SK-N-SH (cell line): ENCODE data around the gene LHX4. TPM values are rescaled to one million over a fixed set of nuclear protein-coding genes. Genes with fewer than 3 reads are reported as not detected.
A peak's percentile ranks its signal among the peaks of the same experiment; 100 is the strongest.

Experiments
- CTCF ChIA-PET: fragments of 300-600, 350-600 bp; formaldehyde crosslinking; extraction: SDS; loops from one replicate; lab custom pipeline; 2021; lab: Yijun Ruan, JAX
- POLR2A ChIA-PET: fragments of 350-600 bp; sonication (Branson Sonifier 250); formaldehyde crosslinking; extraction: SDS; loops from one replicate; lab custom pipeline; 2020; ENCODE audit warnings: antibody characterized with exemption, inconsistent platforms; lab: Yijun Ruan, JAX
- DNase-seq: peaks from one replicate; pipeline ENCODE4 v3.0.0; 2012
- H2AFZ ChIP-seq: fragments of 200-600 bp; sonication (generic); 2 replicates; pipeline ENCODE4 v1.8.1; 2016; ENCODE audit warnings: antibody characterized with exemption, mild to moderate bottlenecking, low read depth
- H3F3A ChIP-seq: fragments of 200-600 bp; sonication (generic); replicated peaks from 2 replicates; pipeline ENCODE3; 2016; ENCODE audit warnings: antibody characterized with exemption, mild to moderate bottlenecking; ENCODE audit not compliant: insufficient read depth
- H3K27ac ChIP-seq, 2 experiments: fragments of 200-500 bp in 1 of 2; fragments of 200-600 bp in 1 of 2; sonication (Bioruptor generic) in 1 of 2; sonication (generic), shearing (Covaris generic) in 1 of 2; 2 replicates each; pipeline versions ENCODE4 v1.5.1 to v1.6.1; 2014 to 2016; ENCODE audit warnings: low read depth in 2 of 2, inconsistent platforms in 1 of 2, low read length in 1 of 2, mild to moderate bottlenecking in 1 of 2, mixed read lengths in 1 of 2
- H3K27me3 ChIP-seq: fragments of 200-600 bp; sonication (generic), shearing (Covaris generic); 2 replicates; pipeline ENCODE4 v1.6.1; 2016; ENCODE audit warnings: mixed run types; ENCODE audit not compliant: insufficient read depth
- H3K36me3 ChIP-seq, 2 experiments: fragments of 200-500 bp in 1 of 2; fragments of 200-600 bp in 1 of 2; sonication (Bioruptor generic) in 1 of 2; sonication (generic) in 1 of 2; replicated peaks in 1 of 2; 2 replicates each; pipeline versions ENCODE3 to v1.5.1; 2014 to 2016; ENCODE audit warnings: low read length in 1 of 2, mild to moderate bottlenecking in 1 of 2; ENCODE audit not compliant: insufficient read depth in 2 of 2, control insufficient read depth in 1 of 2
- H3K4me1 ChIP-seq, 2 experiments: fragments of 200-500 bp in 1 of 2; fragments of 200-600 bp in 1 of 2; sonication (Bioruptor generic) in 1 of 2; sonication (generic), shearing (Covaris generic) in 1 of 2; 2 replicates each; pipeline versions ENCODE4 v1.5.1 to v1.6.1; 2014 to 2016; ENCODE audit warnings: low read depth in 1 of 2, low read length in 1 of 2, mixed run types in 1 of 2; ENCODE audit not compliant: insufficient read depth in 2 of 2, control insufficient read depth in 1 of 2
- H3K4me2 ChIP-seq: fragments of 200-600 bp; sonication (generic), shearing (Covaris generic); 2 replicates; pipeline ENCODE4 v1.6.1; 2017; ENCODE audit warnings: mixed run types
- H3K4me3 ChIP-seq, 2 experiments: fragments of 200-500 bp in 1 of 2; fragments of 200-600 bp in 1 of 2; sonication (Bioruptor generic) in 1 of 2; sonication (generic), shearing (Covaris generic) in 1 of 2; 2 replicates each; pipeline versions ENCODE4 v1.5.1 to v1.8.1; 2014 to 2016; ENCODE audit warnings: low read depth in 2 of 2, inconsistent platforms in 1 of 2, low read length in 1 of 2, mild to moderate bottlenecking in 1 of 2, mixed read lengths in 1 of 2, moderate library complexity in 1 of 2
- H3K79me2 ChIP-seq: fragments of 200-600 bp; sonication (generic); 2 replicates; pipeline ENCODE4 v1.8.1; 2017; ENCODE audit warnings: mild to moderate bottlenecking; ENCODE audit not compliant: insufficient read depth
- H3K9ac ChIP-seq: fragments of 200-600 bp; sonication (generic); 2 replicates; pipeline ENCODE4 v1.6.1; 2017; ENCODE audit warnings: mixed run types
- H3K9me2 ChIP-seq: fragments of 200-600 bp; sonication (generic); 2 replicates; pipeline ENCODE4 v1.6.1; 2017; ENCODE audit warnings: mixed run types
- H3K9me3 ChIP-seq: fragments of 200-600 bp; sonication (generic); 2 replicates; pipeline ENCODE4 v1.6.1; 2017; ENCODE audit warnings: mixed run types, mild to moderate bottlenecking, moderate library complexity
- H4K20me1 ChIP-seq: fragments of 200-600 bp; sonication (generic); 2 replicates; pipeline ENCODE4 v1.6.1; 2017; ENCODE audit warnings: mild to moderate bottlenecking, mixed run types; ENCODE audit not compliant: insufficient read depth
- CHD2 ChIP-seq: fragments of 150-350 bp; IDR thresholded peaks from 2 replicates; pipeline ENCODE4 v1.6.1; 2018; ENCODE audit warnings: low read length; ENCODE audit not compliant: partially characterized antibody
- ELF1 ChIP-seq: IDR thresholded peaks from 2 replicates; pipeline ENCODE4 v1.4.0; 2012
- FOSL2 ChIP-seq: IDR thresholded peaks from 2 replicates; pipeline ENCODE4 v1.4.0; 2012; ENCODE audit warnings: low read depth, mild to moderate bottlenecking, moderate library complexity, borderline replicate concordance
- FOXJ3 ChIP-seq: sonication (generic); formaldehyde crosslinking; IDR thresholded peaks from 2 replicates; pipeline ENCODE4 v1.5.1; 2020; ENCODE audit warnings: mild to moderate bottlenecking, missing genetic modification reagents
- GABPA ChIP-seq: IDR thresholded peaks from 2 replicates; pipeline ENCODE4 v1.4.0; 2012; ENCODE audit warnings: low read depth, mild to moderate bottlenecking
- GATA2 ChIP-seq: sonication (generic); formaldehyde crosslinking; IDR thresholded peaks from 2 replicates; pipeline ENCODE4 v1.5.0; 2020; ENCODE audit warnings: mild to moderate bottlenecking, missing genetic modification reagents
- JUND ChIP-seq: IDR thresholded peaks from 2 replicates; pipeline ENCODE4 v1.4.0; 2012
- NFIC ChIP-seq: IDR thresholded peaks from 2 replicates; pipeline ENCODE4 v1.4.0; 2012; ENCODE audit warnings: borderline replicate concordance
- NRF1 ChIP-seq: IDR thresholded peaks from 2 replicates; pipeline ENCODE4 v1.6.1; 2012; ENCODE audit warnings: low read depth, mild to moderate bottlenecking, low read length
- POLR2AphosphoS5 ChIP-seq: IDR thresholded peaks from 2 replicates; pipeline ENCODE4 v1.6.1; 2012; ENCODE audit warnings: low read depth, low read length
- RAD21 ChIP-seq: IDR thresholded peaks from 2 replicates; pipeline ENCODE4 v1.6.1; 2012; ENCODE audit warnings: mild to moderate bottlenecking, low read length
- SIN3A ChIP-seq: IDR thresholded peaks from 2 replicates; pipeline ENCODE4 v1.6.1; 2012; ENCODE audit warnings: low read depth, mild to moderate bottlenecking, low read length, moderate library complexity, borderline replicate concordance
- TAF1 ChIP-seq: IDR thresholded peaks from 2 replicates; pipeline ENCODE4 v1.6.1; 2012; ENCODE audit warnings: low read depth, mild to moderate bottlenecking, low read length, moderate library complexity, borderline replicate concordance
- TCF12 ChIP-seq: IDR thresholded peaks from 2 replicates; pipeline ENCODE4 v1.4.0; 2012
- YY1 ChIP-seq: IDR thresholded peaks from 2 replicates; pipeline ENCODE4 v1.4.0; 2012; ENCODE audit warnings: low read depth, mild to moderate bottlenecking
- WGBS: methylation state at CpG from one replicate; pipeline ENCODE4 v1.1.6; 2017; ENCODE audit warnings: low lambda C conversion rate; 5-methylcytosine and 5-hydroxymethylcytosine counted together
- polyA plus RNA-seq, 3 experiments: library from polyadenylated mRNA; depleted of rRNA; stranded (reverse); fragments of >200 nt; gene quantifications; 2 replicates each; pipeline ENCODE4 v1.2.3, GENCODE V29; 2012
- TF ChIP-seq, protein P1 (sequence below): fragments of 150-350 bp; IDR thresholded peaks from 2 replicates; pipeline ENCODE4 v1.6.1; 2016; ENCODE audit warnings: mild to moderate bottlenecking, low read depth, low read length
- TF ChIP-seq, protein P2 (sequence below): IDR thresholded peaks from 2 replicates; pipeline ENCODE4 v1.4.0; 2012; ENCODE audit warnings: low read depth, borderline replicate concordance
- TF ChIP-seq, protein P3 (sequence below): IDR thresholded peaks from 2 replicates; pipeline ENCODE4 v1.6.1; 2012; ENCODE audit warnings: mild to moderate bottlenecking, low read depth, low read length, moderate library complexity
- TF ChIP-seq, protein P4 (sequence below): fragments of 200-600 bp; sonication (generic); IDR thresholded peaks from 2 replicates; pipeline ENCODE4 v1.6.1; 2017; ENCODE audit warnings: antibody characterized with exemption, mild to moderate bottlenecking, moderate library complexity

LHX4 gene
- polyA plus RNA-seq, 1 of the 3 experiments (the other 2 are of a cell fraction) = not detected

DNA sequence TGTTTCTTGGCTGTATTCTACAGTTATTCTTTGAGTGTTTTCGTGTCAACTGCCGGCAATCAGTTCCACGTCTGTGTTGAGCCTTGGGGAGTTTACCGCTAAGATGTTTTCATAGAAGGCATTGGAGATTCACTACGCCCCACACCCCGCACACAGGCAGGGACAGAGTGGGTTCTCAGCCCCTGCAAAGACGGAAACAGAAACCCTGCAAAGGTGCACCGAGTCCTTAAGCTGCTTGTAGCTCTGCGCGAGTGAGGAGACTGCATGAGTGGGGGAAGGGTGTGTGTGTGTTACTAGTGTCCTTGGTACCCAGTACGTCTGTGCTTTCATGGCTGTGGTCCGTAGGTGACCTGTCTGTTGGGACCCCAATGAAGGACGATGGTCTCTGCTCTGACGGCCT is 1.9 kb downstream of the LHX4 start:
- Histone ChIP-seq H3K79me2 (no peaks in the 10 kb centered on the region), H3K4me3 (peak overlapping the region in 1 of 2 experiments; percentile 62; a peak in 1 of 4 replicates), H2AFZ (no peak overlapping the region), H3K27ac (no peak overlapping the region), H4K20me1 (peaks cover 7% of the 10 kb centered on the region), H3K4me2 (peak overlapping the region; percentile 90), H3K27me3 (peaks cover 87% of the 10 kb centered on the region), H3K36me3 (no peaks in the 10 kb centered on the region), H3F3A (peaks cover 8% of the 10 kb centered on the region), H3K9me3 (no peaks in the 10 kb centered on the region), H3K4me1 (peaks cover 0 to 25% of the 10 kb centered on the region in 2 experiments; a peak in 1 of 4 replicates), H3K9ac (no peak overlapping the region), H3K9me2 (no peaks in the 10 kb centered on the region)
- TF ChIP-seq TCF12 = no peak
- ChIA-PET POLR2A (no interaction called here), CTCF (interaction anchor here (0.7 to 3.8 kb wide), 9 partner anchors 15 to 645 kb away, joined by 3 to 17 read pairs (median 5); no protein-coding TSS in a partner anchor)
- 11% methylated on average over 14 of the region's 14 CpGs for WGBS
- DNase-seq = no peak

DNA sequence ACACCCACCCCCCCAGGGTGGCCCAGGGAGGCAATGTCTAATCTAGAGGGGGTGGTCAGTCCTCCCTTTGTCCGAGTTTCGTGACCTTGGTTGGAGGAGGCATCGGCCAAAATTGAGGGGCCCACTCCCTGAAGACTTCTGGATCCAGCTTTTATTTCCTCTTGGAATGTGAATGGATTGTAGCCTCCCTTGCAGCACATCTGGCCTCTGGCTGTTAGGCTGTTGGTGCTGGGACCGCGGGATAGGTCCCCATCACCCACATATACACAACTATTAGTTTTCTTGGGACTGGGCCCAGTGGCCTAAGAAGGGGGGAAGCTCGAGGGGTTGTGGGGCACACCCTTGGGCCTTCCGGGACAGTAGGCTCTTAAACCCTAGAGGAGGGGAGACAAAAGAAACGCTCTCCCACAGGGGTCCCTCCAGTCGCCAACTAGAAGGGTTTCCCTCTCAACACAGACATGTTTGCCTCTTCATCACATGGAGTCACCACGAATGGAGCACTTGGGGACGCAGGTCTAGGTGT is 2.5 kb downstream of the LHX4 start:
- Histone ChIP-seq H3K9me2 (no peaks in the 10 kb centered on the region), H3K79me2 (no peaks in the 10 kb centered on the region), H3K27ac (no peak overlapping the region), H3K9ac (no peak overlapping the region), H4K20me1 (peaks cover 7% of the 10 kb centered on the region), H2AFZ (no peak overlapping the region), H3K4me3 (no peak overlapping the region), H3F3A (peaks cover 3% of the 10 kb centered on the region), H3K36me3 (no peaks in the 10 kb centered on the region), H3K9me3 (no peaks in the 10 kb centered on the region), H3K4me1 (peaks cover 0 to 25% of the 10 kb centered on the region in 2 experiments; a peak in 1 of 4 replicates), H3K27me3 (peaks cover 94% of the 10 kb centered on the region), H3K4me2 (no peak overlapping the region)
- ChIA-PET CTCF (interaction anchor here (0.7 to 3.8 kb wide), 6 partner anchors 15 to 182 kb away, joined by 3 to 17 read pairs (median 9); no protein-coding TSS in a partner anchor), POLR2A (interaction anchor here (0.5 kb wide), 1 partner anchor 786 kb away, joined by 3 read pairs; no protein-coding TSS in a partner anchor)
- no peak for DNase-seq
- WGBS = 40% methylated on average over 8 of the region's 11 CpGs
- no peak for TF ChIP-seq SIN3A
- TF ChIP-seq GATA2 (CRISPR knock-in tag) = no peak
- TF ChIP-seq FOSL2 = no peak
- no peak for TF ChIP-seq TAF1
- TF ChIP-seq, protein P1, sequence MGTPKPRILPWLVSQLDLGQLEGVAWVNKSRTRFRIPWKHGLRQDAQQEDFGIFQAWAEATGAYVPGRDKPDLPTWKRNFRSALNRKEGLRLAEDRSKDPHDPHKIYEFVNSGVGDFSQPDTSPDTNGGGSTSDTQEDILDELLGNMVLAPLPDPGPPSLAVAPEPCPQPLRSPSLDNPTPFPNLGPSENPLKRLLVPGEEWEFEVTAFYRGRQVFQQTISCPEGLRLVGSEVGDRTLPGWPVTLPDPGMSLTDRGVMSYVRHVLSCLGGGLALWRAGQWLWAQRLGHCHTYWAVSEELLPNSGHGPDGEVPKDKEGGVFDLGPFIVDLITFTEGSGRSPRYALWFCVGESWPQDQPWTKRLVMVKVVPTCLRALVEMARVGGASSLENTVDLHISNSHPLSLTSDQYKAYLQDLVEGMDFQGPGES = no peak
- no peak for TF ChIP-seq RAD21
- TF ChIP-seq JUND = no peak
- no peak for TF ChIP-seq ELF1
- no peak for TF ChIP-seq NFIC
- TF ChIP-seq, protein P2, sequence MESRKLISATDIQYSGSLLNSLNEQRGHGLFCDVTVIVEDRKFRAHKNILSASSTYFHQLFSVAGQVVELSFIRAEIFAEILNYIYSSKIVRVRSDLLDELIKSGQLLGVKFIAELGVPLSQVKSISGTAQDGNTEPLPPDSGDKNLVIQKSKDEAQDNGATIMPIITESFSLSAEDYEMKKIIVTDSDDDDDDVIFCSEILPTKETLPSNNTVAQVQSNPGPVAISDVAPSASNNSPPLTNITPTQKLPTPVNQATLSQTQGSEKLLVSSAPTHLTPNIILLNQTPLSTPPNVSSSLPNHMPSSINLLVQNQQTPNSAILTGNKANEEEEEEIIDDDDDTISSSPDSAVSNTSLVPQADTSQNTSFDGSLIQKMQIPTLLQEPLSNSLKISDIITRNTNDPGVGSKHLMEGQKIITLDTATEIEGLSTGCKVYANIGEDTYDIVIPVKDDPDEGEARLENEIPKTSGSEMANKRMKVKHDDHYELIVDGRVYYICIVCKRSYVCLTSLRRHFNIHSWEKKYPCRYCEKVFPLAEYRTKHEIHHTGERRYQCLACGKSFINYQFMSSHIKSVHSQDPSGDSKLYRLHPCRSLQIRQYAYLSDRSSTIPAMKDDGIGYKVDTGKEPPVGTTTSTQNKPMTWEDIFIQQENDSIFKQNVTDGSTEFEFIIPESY = no peak
- TF ChIP-seq, protein P3, sequence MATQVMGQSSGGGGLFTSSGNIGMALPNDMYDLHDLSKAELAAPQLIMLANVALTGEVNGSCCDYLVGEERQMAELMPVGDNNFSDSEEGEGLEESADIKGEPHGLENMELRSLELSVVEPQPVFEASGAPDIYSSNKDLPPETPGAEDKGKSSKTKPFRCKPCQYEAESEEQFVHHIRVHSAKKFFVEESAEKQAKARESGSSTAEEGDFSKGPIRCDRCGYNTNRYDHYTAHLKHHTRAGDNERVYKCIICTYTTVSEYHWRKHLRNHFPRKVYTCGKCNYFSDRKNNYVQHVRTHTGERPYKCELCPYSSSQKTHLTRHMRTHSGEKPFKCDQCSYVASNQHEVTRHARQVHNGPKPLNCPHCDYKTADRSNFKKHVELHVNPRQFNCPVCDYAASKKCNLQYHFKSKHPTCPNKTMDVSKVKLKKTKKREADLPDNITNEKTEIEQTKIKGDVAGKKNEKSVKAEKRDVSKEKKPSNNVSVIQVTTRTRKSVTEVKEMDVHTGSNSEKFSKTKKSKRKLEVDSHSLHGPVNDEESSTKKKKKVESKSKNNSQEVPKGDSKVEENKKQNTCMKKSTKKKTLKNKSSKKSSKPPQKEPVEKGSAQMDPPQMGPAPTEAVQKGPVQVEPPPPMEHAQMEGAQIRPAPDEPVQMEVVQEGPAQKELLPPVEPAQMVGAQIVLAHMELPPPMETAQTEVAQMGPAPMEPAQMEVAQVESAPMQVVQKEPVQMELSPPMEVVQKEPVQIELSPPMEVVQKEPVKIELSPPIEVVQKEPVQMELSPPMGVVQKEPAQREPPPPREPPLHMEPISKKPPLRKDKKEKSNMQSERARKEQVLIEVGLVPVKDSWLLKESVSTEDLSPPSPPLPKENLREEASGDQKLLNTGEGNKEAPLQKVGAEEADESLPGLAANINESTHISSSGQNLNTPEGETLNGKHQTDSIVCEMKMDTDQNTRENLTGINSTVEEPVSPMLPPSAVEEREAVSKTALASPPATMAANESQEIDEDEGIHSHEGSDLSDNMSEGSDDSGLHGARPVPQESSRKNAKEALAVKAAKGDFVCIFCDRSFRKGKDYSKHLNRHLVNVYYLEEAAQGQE = no peak
- no peak for TF ChIP-seq FOXJ3 (CRISPR knock-in tag)
- no peak for TF ChIP-seq CHD2
- TF ChIP-seq, protein P4, sequence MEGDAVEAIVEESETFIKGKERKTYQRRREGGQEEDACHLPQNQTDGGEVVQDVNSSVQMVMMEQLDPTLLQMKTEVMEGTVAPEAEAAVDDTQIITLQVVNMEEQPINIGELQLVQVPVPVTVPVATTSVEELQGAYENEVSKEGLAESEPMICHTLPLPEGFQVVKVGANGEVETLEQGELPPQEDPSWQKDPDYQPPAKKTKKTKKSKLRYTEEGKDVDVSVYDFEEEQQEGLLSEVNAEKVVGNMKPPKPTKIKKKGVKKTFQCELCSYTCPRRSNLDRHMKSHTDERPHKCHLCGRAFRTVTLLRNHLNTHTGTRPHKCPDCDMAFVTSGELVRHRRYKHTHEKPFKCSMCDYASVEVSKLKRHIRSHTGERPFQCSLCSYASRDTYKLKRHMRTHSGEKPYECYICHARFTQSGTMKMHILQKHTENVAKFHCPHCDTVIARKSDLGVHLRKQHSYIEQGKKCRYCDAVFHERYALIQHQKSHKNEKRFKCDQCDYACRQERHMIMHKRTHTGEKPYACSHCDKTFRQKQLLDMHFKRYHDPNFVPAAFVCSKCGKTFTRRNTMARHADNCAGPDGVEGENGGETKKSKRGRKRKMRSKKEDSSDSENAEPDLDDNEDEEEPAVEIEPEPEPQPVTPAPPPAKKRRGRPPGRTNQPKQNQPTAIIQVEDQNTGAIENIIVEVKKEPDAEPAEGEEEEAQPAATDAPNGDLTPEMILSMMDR = no peak
- no peak for TF ChIP-seq GABPA
- no peak for TF ChIP-seq POLR2AphosphoS5
- TF ChIP-seq NRF1 = no peak
- TF ChIP-seq YY1 = no peak
